HepG2 (cell line): ENCODE results near the gene HLA-DMB. TPM values are rescaled to one million over a fixed set of nuclear protein-coding genes. Genes with fewer than 3 reads are reported as not detected.

ENCODE experiments used
- GATAD2A ChIP-seq: IDR thresholded peaks from 2 replicates; pipeline ENCODE4 v1.6.1; 2016
- HOXA5 ChIP-seq: sonication (generic); formaldehyde crosslinking; IDR thresholded peaks from 2 replicates; pipeline ENCODE4 v1.4.0; 2020; ENCODE audit warnings: missing genetic modification reagents
- MXD4 ChIP-seq: IDR thresholded peaks from 2 replicates; pipeline ENCODE4 v1.6.1; 2016; ENCODE audit warnings: mild to moderate bottlenecking, missing biosample characterization, missing genetic modification reagents
- NFRKB ChIP-seq: fragments of 450-650 bp; IDR thresholded peaks from 2 replicates; pipeline ENCODE4 v1.6.1; 2017
- ONECUT2 ChIP-seq: sonication (generic); formaldehyde crosslinking; IDR thresholded peaks from 2 replicates; pipeline ENCODE4 v1.4.0; 2020; ENCODE audit warnings: missing genetic modification reagents
- PITX1 ChIP-seq: sonication (generic); formaldehyde crosslinking; IDR thresholded peaks from 2 replicates; pipeline ENCODE4 v1.5.1; 2020; ENCODE audit warnings: mild to moderate bottlenecking, missing genetic modification reagents
- RXRA ChIP-seq: sonication (generic); formaldehyde crosslinking; IDR thresholded peaks from 2 replicates; pipeline ENCODE4 v1.5.1; 2020; ENCODE audit warnings: missing genetic modification reagents
- SNAPC2 ChIP-seq: sonication (generic); formaldehyde crosslinking; IDR thresholded peaks from 2 replicates; pipeline ENCODE4 v1.8.1; 2022; ENCODE audit warnings: mild to moderate bottlenecking, missing genetic modification reagents
- SUZ12 ChIP-seq: fragments of 150-350 bp; IDR thresholded peaks from 2 replicates; pipeline ENCODE4 v1.6.1; 2014; ENCODE audit warnings: low read depth, low read length
- TBX3 ChIP-seq: fragments of 450-650 bp; IDR thresholded peaks from 2 replicates; pipeline ENCODE4 v1.6.1; 2017; ENCODE audit warnings: antibody characterized with exemption, mild to moderate bottlenecking, inconsistent platforms, borderline replicate concordance
- THAP11 ChIP-seq: IDR thresholded peaks from 2 replicates; pipeline ENCODE4 v1.6.1; 2016; ENCODE audit warnings: missing biosample characterization, missing genetic modification reagents
- ZBTB43 ChIP-seq: sonication (generic); formaldehyde crosslinking; conservative IDR thresholded peaks from 2 replicates; pipeline ENCODE4 v1.4.0; 2020; ENCODE audit warnings: missing genetic modification reagents
- ZFY ChIP-seq: sonication (generic); formaldehyde crosslinking; IDR thresholded peaks from 2 replicates; pipeline ENCODE4 v1.4.0; 2020; ENCODE audit warnings: missing genetic modification reagents
- ZNF484 ChIP-seq: sonication (generic); formaldehyde crosslinking; IDR thresholded peaks from 2 replicates; pipeline ENCODE4 v1.5.1; 2020; ENCODE audit warnings: mild to moderate bottlenecking, low read depth, missing genetic modification reagents, borderline replicate concordance
- ZNF557 ChIP-seq: sonication (generic); formaldehyde crosslinking; IDR thresholded peaks from 2 replicates; pipeline ENCODE4 v1.4.0; 2020; ENCODE audit warnings: missing genetic modification reagents
- ZNF564 ChIP-seq: sonication (generic); formaldehyde crosslinking; IDR thresholded peaks from 2 replicates; pipeline ENCODE4 v1.8.1; 2023; ENCODE audit warnings: mild to moderate bottlenecking, missing genetic modification reagents
- ZNF672 ChIP-seq: sonication (generic); formaldehyde crosslinking; IDR thresholded peaks from 2 replicates; pipeline ENCODE4 v1.8.1; 2022; ENCODE audit warnings: missing genetic modification reagents
- polyA plus RNA-seq, 8 experiments: library from polyadenylated mRNA; depleted of rRNA in 3 of 8; stranded (reverse) in 7 of 8; unstranded in 1 of 8; fragments of >200 nt; fragmentation: Illumina TruSeq in 4 of 8; extraction: Trizol in 4 of 8; gene quantifications; 2 replicates each; pipeline versions ENCODE4 v1.2.1 to v1.2.3, GENCODE V29; 2011 to 2016; ENCODE audit warnings: low read depth in 4 of 8, missing spikeins in 1 of 8, mixed read lengths in 1 of 8; ENCODE audit not compliant: insufficient read depth in 1 of 8
- total RNA-seq, 5 experiments: library from RNA; depleted of rRNA; stranded (reverse); fragments of >200 nt; fragmentation: Illumina TruSeq; extraction: Trizol; gene quantifications; 2 replicates each; pipeline ENCODE4 v1.2.3, GENCODE V29; 2016; ENCODE audit warnings: low read depth in 1 of 5
- TF ChIP-seq, protein P1 (sequence below): sonication (generic); formaldehyde crosslinking; IDR thresholded peaks from 2 replicates; pipeline ENCODE4 v1.4.0; 2020; ENCODE audit warnings: missing genetic modification reagents
- TF ChIP-seq, protein P2 (sequence below): sonication (generic); formaldehyde crosslinking; IDR thresholded peaks from 2 replicates; pipeline ENCODE4 v1.5.0; 2020; ENCODE audit warnings: missing genetic modification reagents, mild to moderate bottlenecking, borderline replicate concordance
- TF ChIP-seq, protein P3 (sequence below): IDR thresholded peaks from 2 replicates; pipeline ENCODE4 v1.6.1; 2016; ENCODE audit warnings: mild to moderate bottlenecking, missing biosample characterization, missing genetic modification reagents

HLA-DMB gene
- total and polyA plus RNA-seq, 2 of the 13 experiments (the other 11 are each of a cell fraction or from before 2014, with no cell fraction given): not detected

DNA sequence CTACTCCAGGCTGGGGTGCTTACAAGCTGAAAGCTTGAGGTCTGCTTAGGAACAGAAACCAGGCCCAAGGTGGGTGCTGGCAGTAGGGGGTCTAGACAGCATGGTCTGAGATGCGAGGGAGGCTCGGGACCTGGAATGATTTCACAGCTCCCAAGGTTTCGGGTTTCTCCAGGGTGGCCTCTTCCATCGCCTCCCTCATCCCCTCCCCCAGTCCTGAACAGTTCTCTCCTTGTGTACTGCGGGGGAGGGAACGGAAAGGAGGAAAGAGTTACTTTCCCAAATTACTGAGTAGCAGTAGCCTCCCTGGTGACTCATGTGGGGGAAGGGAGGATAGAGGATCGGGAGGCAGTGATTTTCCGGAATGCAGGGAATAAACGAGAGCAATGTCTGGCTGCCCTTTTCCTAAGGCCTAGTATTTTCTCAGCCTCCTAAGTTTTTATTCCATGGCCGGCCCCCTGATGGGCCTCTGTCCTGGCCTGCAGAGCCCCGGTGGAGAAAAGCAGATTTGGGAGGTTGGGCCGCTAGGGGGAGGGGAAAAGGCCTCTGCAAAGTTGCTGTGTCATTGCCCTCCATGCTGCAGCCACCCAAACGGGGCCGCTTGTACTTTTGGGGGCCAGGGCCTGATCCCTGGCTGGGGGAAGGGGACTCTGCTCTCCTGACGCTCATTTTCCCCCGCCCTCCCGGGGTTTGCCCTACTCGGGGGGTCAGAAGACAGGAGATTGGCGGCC lies 29.0 kb upstream of the HLA-DMB start (continued):
- TF ChIP-seq, protein P1, sequence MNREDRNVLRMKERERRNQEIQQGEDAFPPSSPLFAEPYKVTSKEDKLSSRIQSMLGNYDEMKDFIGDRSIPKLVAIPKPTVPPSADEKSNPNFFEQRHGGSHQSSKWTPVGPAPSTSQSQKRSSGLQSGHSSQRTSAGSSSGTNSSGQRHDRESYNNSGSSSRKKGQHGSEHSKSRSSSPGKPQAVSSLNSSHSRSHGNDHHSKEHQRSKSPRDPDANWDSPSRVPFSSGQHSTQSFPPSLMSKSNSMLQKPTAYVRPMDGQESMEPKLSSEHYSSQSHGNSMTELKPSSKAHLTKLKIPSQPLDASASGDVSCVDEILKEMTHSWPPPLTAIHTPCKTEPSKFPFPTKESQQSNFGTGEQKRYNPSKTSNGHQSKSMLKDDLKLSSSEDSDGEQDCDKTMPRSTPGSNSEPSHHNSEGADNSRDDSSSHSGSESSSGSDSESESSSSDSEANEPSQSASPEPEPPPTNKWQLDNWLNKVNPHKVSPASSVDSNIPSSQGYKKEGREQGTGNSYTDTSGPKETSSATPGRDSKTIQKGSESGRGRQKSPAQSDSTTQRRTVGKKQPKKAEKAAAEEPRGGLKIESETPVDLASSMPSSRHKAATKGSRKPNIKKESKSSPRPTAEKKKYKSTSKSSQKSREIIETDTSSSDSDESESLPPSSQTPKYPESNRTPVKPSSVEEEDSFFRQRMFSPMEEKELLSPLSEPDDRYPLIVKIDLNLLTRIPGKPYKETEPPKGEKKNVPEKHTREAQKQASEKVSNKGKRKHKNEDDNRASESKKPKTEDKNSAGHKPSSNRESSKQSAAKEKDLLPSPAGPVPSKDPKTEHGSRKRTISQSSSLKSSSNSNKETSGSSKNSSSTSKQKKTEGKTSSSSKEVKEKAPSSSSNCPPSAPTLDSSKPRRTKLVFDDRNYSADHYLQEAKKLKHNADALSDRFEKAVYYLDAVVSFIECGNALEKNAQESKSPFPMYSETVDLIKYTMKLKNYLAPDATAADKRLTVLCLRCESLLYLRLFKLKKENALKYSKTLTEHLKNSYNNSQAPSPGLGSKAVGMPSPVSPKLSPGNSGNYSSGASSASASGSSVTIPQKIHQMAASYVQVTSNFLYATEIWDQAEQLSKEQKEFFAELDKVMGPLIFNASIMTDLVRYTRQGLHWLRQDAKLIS (CRISPR knock-in tag): peak; percentile 93; the same call in 1 of the 2 replicates
- TF ChIP-seq ZBTB43 (CRISPR knock-in tag) (no peak), ONECUT2 (CRISPR knock-in tag) (0 out of 2 replicates have a peak, but pooled peaks have one; percentile 56), SNAPC2 (CRISPR knock-in tag) (peak; percentile 19; the same call in 1 of the 2 replicates), GATAD2A (CRISPR knock-in tag) (no peak; the same call in none of the 2 replicates), THAP11 (CRISPR knock-in tag) (0 out of 2 replicates have a peak, but pooled peaks have one; percentile 26), HOXA5 (CRISPR knock-in tag) (0 out of 2 replicates have a peak, but pooled peaks have one; percentile 10), ZNF564 (CRISPR knock-in tag) (no peak), PITX1 (CRISPR knock-in tag) (peak; percentile 54), NFRKB (no peak; the same call in 1 of the 2 replicates), ZNF484 (CRISPR knock-in tag) (0 out of 2 replicates have a peak, but pooled peaks have one; percentile 5), MXD4 (0 out of 2 replicates have a peak, but pooled peaks have one; percentile 12), ZNF557 (CRISPR knock-in tag) (0 out of 2 replicates have a peak, but pooled peaks have one; percentile 82), ZNF672 (CRISPR knock-in tag) (0 out of 2 replicates have a peak, but pooled peaks have one; percentile 45), ZFY (peak; percentile 85), RXRA (CRISPR knock-in tag) (peak; percentile 21; the same call in 1 of the 2 replicates), TBX3 (no peak), SUZ12 (no peak)
- TF ChIP-seq, protein P2, sequence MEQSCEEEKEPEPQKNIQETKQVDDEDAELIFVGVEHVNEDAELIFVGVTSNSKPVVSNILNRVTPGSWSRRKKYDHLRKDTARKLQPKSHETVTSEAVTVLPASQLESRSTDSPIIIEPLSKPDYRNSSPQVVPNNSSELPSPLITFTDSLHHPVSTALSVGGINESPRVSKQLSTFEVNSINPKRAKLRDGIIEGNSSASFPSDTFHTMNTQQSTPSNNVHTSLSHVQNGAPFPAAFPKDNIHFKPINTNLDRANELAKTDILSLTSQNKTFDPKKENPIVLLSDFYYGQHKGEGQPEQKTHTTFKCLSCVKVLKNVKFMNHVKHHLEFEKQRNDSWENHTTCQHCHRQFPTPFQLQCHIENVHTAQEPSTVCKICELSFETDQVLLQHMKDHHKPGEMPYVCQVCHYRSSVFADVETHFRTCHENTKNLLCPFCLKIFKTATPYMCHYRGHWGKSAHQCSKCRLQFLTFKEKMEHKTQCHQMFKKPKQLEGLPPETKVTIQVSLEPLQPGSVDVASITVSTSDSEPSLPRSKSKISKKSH (CRISPR knock-in tag): 0 out of 2 replicates have a peak, but pooled peaks have one; percentile 24
- TF ChIP-seq, protein P3, sequence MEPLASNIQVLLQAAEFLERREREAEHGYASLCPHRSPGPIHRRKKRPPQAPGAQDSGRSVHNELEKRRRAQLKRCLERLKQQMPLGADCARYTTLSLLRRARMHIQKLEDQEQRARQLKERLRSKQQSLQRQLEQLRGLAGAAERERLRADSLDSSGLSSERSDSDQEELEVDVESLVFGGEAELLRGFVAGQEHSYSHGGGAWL (CRISPR knock-in tag): peak; percentile 32
